ENCODE results near the gene CETP. TPM values are rescaled to one million over a fixed set of nuclear protein-coding genes. Genes with fewer than 3 reads are reported as not detected.

CETP gene
- 10 to 100 TPM; 11.3 to 14.7 (median 12.6) TPM for polyA plus RNA-seq (ENCODE audit: insufficient read depth in 1 of 5, insufficient read length in 5 of 5, low replicate concordance in 1 of 5)
- long read RNA-seq, donor 1, partial matches to known transcripts, result 0 of 1 reads
- long read RNA-seq, donor 1, other reads (novel, unspliced or antisense), result 0 of 1 reads
- long read RNA-seq, donor 2, partial matches to known transcripts, result 0 of 3 reads
- long read RNA-seq, donor 2, other reads (novel, unspliced or antisense), result 0 of 3 reads
- long read RNA-seq, donor 3, partial matches to known transcripts, result 0 of 1 reads
- long read RNA-seq, donor 3, other reads (novel, unspliced or antisense), result 0 of 1 reads
- long read RNA-seq, donor 4, partial matches to known transcripts, result 0 of 3 reads
- long read RNA-seq, donor 4, other reads (novel, unspliced or antisense), result 0 of 3 reads
- long read RNA-seq, donor 5, transcript CETP-201 (16 exons, 1,791 nt), result major isoform, 6 of 7 reads
- long read RNA-seq, donor 5, partial matches to known transcripts, result 0 of 7 reads
- long read RNA-seq, donor 5, other reads (novel, unspliced or antisense), result 0 of 7 reads
- long read RNA-seq, donor 6, partial matches to known transcripts, result 0 of 2 reads
- long read RNA-seq, donor 6, other reads (novel, unspliced or antisense), result 0 of 2 reads
- long read RNA-seq, donor 7, transcript CETP-201 (16 exons, 1,791 nt), result major isoform, 7 of 7 reads
- long read RNA-seq, donor 7, partial matches to known transcripts, result 0 of 7 reads
- long read RNA-seq, donor 7, other reads (novel, unspliced or antisense), result 0 of 7 reads
- long read RNA-seq, donor 8, partial matches to known transcripts, result 0 of 1 reads
- long read RNA-seq, donor 8, other reads (novel, unspliced or antisense), result 0 of 1 reads

- no peak for DNase-seq
These were observed at the start of gene CETP for GRCh38 chr16:56961851-56962281. Gene CETP (plus strand): TSS chr16:56961950. CDS start chr16:56961980, 30 bp downstream.

- no peak for DNase-seq
These were observed 48.7 kb upstream of the CETP start for GRCh38 chr16:56912746-56913708.

- DNase-seq, result no peak
These were observed 46.9 kb upstream of the CETP start for GRCh38 chr16:56914896-56915295.

GRCh38 chr16:56915336-56916119, 46.2 kb upstream of the CETP start:
- no peak for DNase-seq

GRCh38 chr16:56916571-56917403, 45.0 kb upstream of the CETP start:
- DNase-seq, result no peak

GRCh38 chr16:56918467-56919012, 43.2 kb upstream of the CETP start:
- DNase-seq, result no peak

- DNase-seq, result no peak
These were observed 42.5 kb upstream of the CETP start for GRCh38 chr16:56919099-56919800.

- DNase-seq, result no peak
These were observed 40.2 kb upstream of the CETP start for GRCh38 chr16:56921571-56921970.

- no peak for DNase-seq
These were observed 38.2 kb upstream of the CETP start for GRCh38 chr16:56923481-56924091.

- no peak for DNase-seq
These were observed 34.3 kb upstream of the CETP start for GRCh38 chr16:56927471-56927870.

GRCh38 chr16:56929639-56930038, 32.1 kb upstream of the CETP start:
- no peak for DNase-seq

- peak; percentile 78 to 82 for DNase-seq
These were observed 31.1 kb upstream of the CETP start for GRCh38 chr16:56930486-56931270.

GRCh38 chr16:56931271-56931891, 30.4 kb upstream of the CETP start:
- DNase-seq, result no peak

- peak; percentile 98 to 99 for DNase-seq
These were observed 29.6 kb upstream of the CETP start, which contains the start of gene HERPUD1 for GRCh38 chr16:56931892-56932720. Gene HERPUD1 (plus strand): TSS chr16:56932142. CDS start chr16:56932245, 103 bp downstream.

- peak; percentile 73 to 77 for DNase-seq
These were observed 28.8 kb upstream of the CETP start for GRCh38 chr16:56932721-56933619.
